GM13976 (cell line): ENCODE data around the gene SMCO2.

Experiments used
- DNase-seq: peaks from one replicate; pipeline ENCODE4 v3.0.0; 2012; ENCODE audit warnings: low spot score
- CTCF ChIP-seq: IDR thresholded peaks from 2 replicates; pipeline ENCODE4 v1.5.1; 2012; ENCODE audit warnings: borderline replicate concordance, mild to moderate bottlenecking; ENCODE audit not compliant: insufficient read depth; ENCODE audit errors: extremely low read depth, missing control alignments, control extremely low read depth
- in situ Hi-C: fragments of 300-500 bp; cut with MboI; formaldehyde crosslinking; loops from one replicate; pipeline ENCODE4 v1.12.0; 2022; ENCODE audit warnings: low sequenced_read_pairs, mixed read lengths, inconsistent platforms; ENCODE audit not compliant: unreplicated experiment

Gene SMCO2

GRCh38 chr12:27549801-27550652 lies 103.5 kb downstream of the SMCO2 start:
- in situ Hi-C loops, result no loop called here

DNA sequence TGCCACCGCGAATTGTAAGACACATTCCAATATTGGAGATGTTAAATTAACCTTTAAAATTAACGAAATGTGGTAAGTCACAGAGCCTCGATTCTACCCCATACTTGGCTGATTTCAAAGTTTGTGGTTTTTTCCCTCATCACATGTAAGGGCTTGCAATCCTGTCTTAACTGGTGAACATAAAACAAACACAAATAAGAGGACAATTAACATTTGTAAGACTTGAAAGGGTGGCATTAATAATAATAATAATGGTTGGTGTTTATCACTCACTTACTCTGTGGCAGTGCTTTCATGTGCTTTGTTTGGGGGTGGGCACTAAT lies 104.1 kb downstream of the SMCO2 start:
- in situ Hi-C loops, result no loop called here
- no peak for TF ChIP-seq CTCF
- no peak for DNase-seq

More at GRCh38 chr12:27549801-27550652, 103.5 kb downstream of the SMCO2 start:
- TF ChIP-seq CTCF, result no peak
- no peak for DNase-seq

- no peak for TF ChIP-seq CTCF
- no peak for DNase-seq
- in situ Hi-C loops, result no loop called here
Observed at GRCh38 chr12:27551172-27551840, 104.8 kb downstream of the SMCO2 start.
